ENCODE data around the gene SLC15A2. TPM values are rescaled to one million over a fixed set of nuclear protein-coding genes. Genes with fewer than 3 reads are reported as not detected.

The SLC15A2 gene
- total RNA-seq, 1 donor from 2014 or later = 0.40 TPM

DNA sequence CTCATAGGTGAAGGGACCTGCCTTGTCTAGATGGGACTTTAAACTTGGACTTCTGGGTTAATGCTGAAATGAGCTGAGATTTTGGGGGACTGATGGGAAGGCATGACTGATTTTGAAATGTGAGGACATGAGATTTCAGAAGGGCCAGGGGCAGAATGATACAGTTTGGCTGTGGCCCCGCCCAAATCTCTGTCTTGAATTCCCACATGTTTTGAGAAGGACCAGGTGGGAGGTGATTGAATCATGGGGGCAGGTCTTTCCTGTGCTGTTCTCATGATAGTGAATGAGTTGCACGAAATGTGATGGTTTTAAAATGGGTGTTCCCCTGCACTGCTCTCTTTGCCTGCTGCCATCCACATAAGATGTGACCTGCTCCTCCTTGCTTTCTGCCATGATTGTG, 85.0 kb downstream of the SLC15A2 start:
- H3K27ac Mint-ChIP-seq (ENCODE audit: unreplicated experiment) = no peak overlapping the region

DNA sequence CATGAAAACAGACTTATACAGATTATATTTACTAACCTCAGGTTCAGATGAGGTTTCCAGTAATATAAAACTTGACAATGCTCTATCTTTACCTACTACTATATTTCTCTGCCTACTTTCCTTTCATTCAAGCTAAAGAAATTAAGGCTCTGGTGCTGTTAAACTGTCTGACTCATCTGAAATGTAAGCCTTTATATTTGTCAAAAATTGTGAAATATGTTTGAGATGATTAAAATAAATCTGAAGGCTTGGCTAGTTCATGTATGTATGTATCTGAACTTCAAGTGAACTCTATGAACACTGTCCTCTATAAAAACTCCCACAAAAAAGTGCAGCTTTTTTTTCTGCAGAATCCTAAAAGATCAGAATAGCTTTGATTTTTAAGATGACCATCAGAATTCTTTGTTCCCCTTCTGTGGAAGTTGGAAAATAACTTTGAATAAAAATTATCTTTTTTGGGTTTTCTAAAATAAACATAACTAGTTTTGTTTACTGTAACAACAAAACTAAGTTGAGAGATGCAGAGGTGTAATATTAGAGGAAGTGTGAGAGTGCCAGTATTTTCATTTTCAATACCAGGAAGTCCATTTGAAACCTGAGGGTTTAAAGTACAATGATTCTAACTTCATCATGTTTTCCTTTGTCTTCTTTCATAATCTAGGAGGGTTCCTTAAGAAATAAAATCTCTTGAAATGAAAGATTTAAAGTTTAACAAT, 85.7 kb downstream of the SLC15A2 start:
- Mint-ChIP-seq H3K4me1 (ENCODE audit: unreplicated experiment) (no peaks in the 10 kb centered on the region), H3K27me3 (ENCODE audit: unreplicated experiment) (no peaks in the 10 kb centered on the region), H3K9me3 (ENCODE audit: unreplicated experiment) (peaks cover 31% of the 10 kb centered on the region), H3K27ac (ENCODE audit: unreplicated experiment) (no peak overlapping the region), H3K4me3 (ENCODE audit: unreplicated experiment) (no peak overlapping the region), H3K36me3 (ENCODE audit: unreplicated experiment) (no peaks in the 10 kb centered on the region)
- TF ChIP-seq, protein P1, sequence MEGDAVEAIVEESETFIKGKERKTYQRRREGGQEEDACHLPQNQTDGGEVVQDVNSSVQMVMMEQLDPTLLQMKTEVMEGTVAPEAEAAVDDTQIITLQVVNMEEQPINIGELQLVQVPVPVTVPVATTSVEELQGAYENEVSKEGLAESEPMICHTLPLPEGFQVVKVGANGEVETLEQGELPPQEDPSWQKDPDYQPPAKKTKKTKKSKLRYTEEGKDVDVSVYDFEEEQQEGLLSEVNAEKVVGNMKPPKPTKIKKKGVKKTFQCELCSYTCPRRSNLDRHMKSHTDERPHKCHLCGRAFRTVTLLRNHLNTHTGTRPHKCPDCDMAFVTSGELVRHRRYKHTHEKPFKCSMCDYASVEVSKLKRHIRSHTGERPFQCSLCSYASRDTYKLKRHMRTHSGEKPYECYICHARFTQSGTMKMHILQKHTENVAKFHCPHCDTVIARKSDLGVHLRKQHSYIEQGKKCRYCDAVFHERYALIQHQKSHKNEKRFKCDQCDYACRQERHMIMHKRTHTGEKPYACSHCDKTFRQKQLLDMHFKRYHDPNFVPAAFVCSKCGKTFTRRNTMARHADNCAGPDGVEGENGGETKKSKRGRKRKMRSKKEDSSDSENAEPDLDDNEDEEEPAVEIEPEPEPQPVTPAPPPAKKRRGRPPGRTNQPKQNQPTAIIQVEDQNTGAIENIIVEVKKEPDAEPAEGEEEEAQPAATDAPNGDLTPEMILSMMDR (IDR thresholded peaks at IDR 0.05) = no peak
- no peak for DNase-seq (ENCODE audit: extremely low spot score, unreplicated experiment)

More for the DNA sequence above, 85.0 kb downstream of the SLC15A2 start:
- Mint-ChIP-seq H3K27me3 (ENCODE audit: unreplicated experiment) (no peaks in the 10 kb centered on the region), H3K4me3 (ENCODE audit: unreplicated experiment) (no peak overlapping the region), H3K4me1 (ENCODE audit: unreplicated experiment) (no peaks in the 10 kb centered on the region), H3K9me3 (ENCODE audit: unreplicated experiment) (peaks cover 25% of the 10 kb centered on the region), H3K36me3 (ENCODE audit: unreplicated experiment) (no peaks in the 10 kb centered on the region)
- no peak for DNase-seq (ENCODE audit: extremely low spot score, unreplicated experiment)
- TF ChIP-seq, protein P1 (IDR thresholded peaks at IDR 0.05) = no peak

DNA sequence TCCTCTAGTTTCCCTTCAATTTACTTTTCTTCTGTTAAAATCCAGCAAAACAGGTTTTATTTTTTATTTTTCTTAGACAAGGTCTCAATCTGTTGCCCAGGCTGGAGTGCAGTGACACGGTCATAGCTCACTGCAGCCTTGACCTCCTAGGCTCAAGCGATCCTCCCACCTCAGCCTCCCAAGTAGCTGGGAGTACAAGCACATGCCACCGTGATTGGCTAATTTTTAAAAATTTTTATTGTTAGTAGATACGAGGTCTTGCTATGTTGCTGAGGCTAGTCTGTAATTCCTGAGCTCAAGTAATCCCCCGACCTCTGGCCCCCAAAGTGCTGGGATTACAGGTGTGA, 86.2 kb downstream of the SLC15A2 start:
- Mint-ChIP-seq H3K4me3 (ENCODE audit: unreplicated experiment) (no peak overlapping the region), H3K27me3 (ENCODE audit: unreplicated experiment) (no peaks in the 10 kb centered on the region), H3K4me1 (ENCODE audit: unreplicated experiment) (no peaks in the 10 kb centered on the region), H3K9me3 (ENCODE audit: unreplicated experiment) (peaks cover 31% of the 10 kb centered on the region), H3K27ac (ENCODE audit: unreplicated experiment) (no peak overlapping the region), H3K36me3 (ENCODE audit: unreplicated experiment) (no peaks in the 10 kb centered on the region)
- TF ChIP-seq, protein P1 (IDR thresholded peaks at IDR 0.05) = no peak
- DNase-seq (ENCODE audit: extremely low spot score, unreplicated experiment) = no peak

DNA sequence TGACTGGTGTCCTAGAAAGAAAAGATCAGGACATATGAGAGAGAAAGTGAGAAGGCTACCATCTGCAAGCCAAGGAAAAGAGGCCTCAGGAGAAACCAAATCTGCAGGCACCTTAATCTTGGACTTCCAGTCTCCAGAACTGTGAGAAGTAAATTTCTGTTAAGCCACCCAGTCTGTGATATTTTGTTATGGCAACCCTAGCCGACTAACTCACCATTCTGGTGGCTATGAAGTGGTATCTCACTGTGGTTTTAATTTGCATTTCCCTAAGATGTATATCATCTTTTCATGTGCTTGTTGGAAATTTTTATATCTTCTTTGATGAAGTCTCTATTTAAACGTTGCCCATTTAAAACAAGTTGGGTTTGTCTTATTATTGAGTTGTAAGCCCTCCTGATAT, 87.3 kb downstream of the SLC15A2 start:
- no peak overlapping the region for H3K4me3 Mint-ChIP-seq (ENCODE audit: unreplicated experiment)
- H3K27ac Mint-ChIP-seq (ENCODE audit: unreplicated experiment) = no peak overlapping the region
- H3K27me3 Mint-ChIP-seq (ENCODE audit: unreplicated experiment) = no peaks in the 10 kb centered on the region
- no peaks in the 10 kb centered on the region for H3K36me3 Mint-ChIP-seq (ENCODE audit: unreplicated experiment)
- TF ChIP-seq, protein P1 (IDR thresholded peaks at IDR 0.05) = no peak
- H3K4me1 Mint-ChIP-seq (ENCODE audit: unreplicated experiment) = no peaks in the 10 kb centered on the region
- no peak for DNase-seq (ENCODE audit: extremely low spot score, unreplicated experiment)
- H3K9me3 Mint-ChIP-seq (ENCODE audit: unreplicated experiment) = peaks cover 31% of the 10 kb centered on the region

DNA sequence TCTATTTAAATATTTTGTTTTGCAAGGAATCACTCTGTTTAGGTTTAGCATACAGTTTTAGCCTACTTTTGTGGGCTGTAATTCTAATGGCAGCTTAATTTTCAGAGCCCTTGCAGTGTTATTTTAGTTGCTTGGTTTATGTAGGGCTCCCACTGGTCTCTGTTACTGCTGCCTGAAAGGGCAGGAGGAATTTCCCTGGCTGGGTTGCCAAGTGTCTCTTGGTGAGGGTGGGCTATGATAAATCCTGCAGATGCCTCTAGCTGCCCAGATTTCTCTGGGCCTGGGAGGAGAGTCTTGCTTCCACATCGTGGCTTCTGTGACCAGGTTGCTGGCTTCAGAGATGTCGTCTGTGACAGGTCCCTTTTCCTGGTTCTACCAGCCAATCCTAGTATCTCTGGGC, 91.6 kb downstream of the SLC15A2 start:
- Mint-ChIP-seq H3K27ac (ENCODE audit: unreplicated experiment) (no peak overlapping the region), H3K9me3 (ENCODE audit: unreplicated experiment) (peaks cover 17% of the 10 kb centered on the region), H3K36me3 (ENCODE audit: unreplicated experiment) (no peaks in the 10 kb centered on the region), H3K4me3 (ENCODE audit: unreplicated experiment) (no peak overlapping the region), H3K27me3 (ENCODE audit: unreplicated experiment) (no peaks in the 10 kb centered on the region), H3K4me1 (ENCODE audit: unreplicated experiment) (no peaks in the 10 kb centered on the region)
- TF ChIP-seq, protein P1 (IDR thresholded peaks at IDR 0.05) = no peak
- DNase-seq (ENCODE audit: extremely low spot score, unreplicated experiment) = no peak

Data from osteocyte (in vitro differentiated cells).